DOHH2 (cell line): ENCODE measurements around the gene TNRC18.
"Not testable (repeated sequence)": the region's sequence is repeated elsewhere in the genome, so short reads cannot be mapped to it uniquely, and the experiment has no call there.

Source experiments
- H3F3A ChIP-seq: fragments of 200-600 bp; sonication (generic), shearing (Covaris generic); 2 replicates; pipeline ENCODE4 v1.6.0; 2016; ENCODE audit warnings: antibody characterized with exemption, mild to moderate bottlenecking; ENCODE audit not compliant: control insufficient read depth, insufficient read depth
- H3K27ac ChIP-seq: fragments of 200-600 bp; sonication (generic); 2 replicates; pipeline ENCODE4 v1.5.1; 2014; ENCODE audit warnings: low read depth, mild to moderate bottlenecking, low read length, moderate library complexity
- H3K27me3 ChIP-seq: fragments of 200-600 bp; sonication (generic); 2 replicates; pipeline ENCODE4 v1.6.1; 2014; ENCODE audit warnings: mild to moderate bottlenecking, low read length, mixed read lengths; ENCODE audit not compliant: control insufficient read depth
- H3K36me3 ChIP-seq: fragments of 200-600 bp; sonication (generic); 2 replicates; pipeline ENCODE4 v1.6.1; 2014; ENCODE audit warnings: mild to moderate bottlenecking, low read length, moderate library complexity, mixed read lengths; ENCODE audit not compliant: control insufficient read depth
- H3K4me1 ChIP-seq: fragments of 200-600 bp; sonication (generic); 2 replicates; pipeline ENCODE4 v1.6.1; 2014; ENCODE audit warnings: mild to moderate bottlenecking, low read length, mixed read lengths; ENCODE audit not compliant: control insufficient read depth
- H3K4me2 ChIP-seq: fragments of 200-600 bp; sonication (generic); 2 replicates; pipeline ENCODE4 v1.6.0; 2014; ENCODE audit warnings: mild to moderate bottlenecking, low read length, moderate library complexity
- H3K4me3 ChIP-seq: fragments of 200-600 bp; sonication (generic); 2 replicates; pipeline ENCODE4 v1.5.1; 2014; ENCODE audit warnings: mild to moderate bottlenecking, low read length, mixed read lengths
- H3K79me2 ChIP-seq: fragments of 200-600 bp; sonication (generic); 2 replicates; pipeline ENCODE4 v1.6.1; 2014; ENCODE audit warnings: mild to moderate bottlenecking, low read length, mixed read lengths; ENCODE audit not compliant: control insufficient read depth
- H3K9me2 ChIP-seq: fragments of 200-600 bp; sonication (generic); replicated peaks from 2 replicates; pipeline ENCODE4 v1.6.1; 2014; ENCODE audit warnings: mild to moderate bottlenecking, low read length, mixed read lengths; ENCODE audit not compliant: control insufficient read depth
- H3K9me3 ChIP-seq: fragments of 200-600 bp; sonication (generic); 2 replicates; pipeline ENCODE4 v1.6.1; 2014; ENCODE audit warnings: antibody characterized with exemption, low read length, mixed read lengths; ENCODE audit not compliant: control insufficient read depth, insufficient read depth
- H4K20me1 ChIP-seq: fragments of 200-600 bp; sonication (generic); 2 replicates; pipeline ENCODE4 v1.6.0; 2014; ENCODE audit warnings: low read depth, mild to moderate bottlenecking, antibody characterized with exemption, low read length, moderate library complexity; ENCODE audit not compliant: control insufficient read depth, insufficient read depth
- CTCF ChIP-seq: fragments of 200-600 bp; sonication (generic); IDR thresholded peaks from one replicate; pipeline ENCODE4 v1.5.1; 2014; ENCODE audit warnings: antibody characterized with exemption, mild to moderate bottlenecking, low read depth, low read length; ENCODE audit not compliant: poor library complexity, severe bottlenecking
- EZH2phosphoT487 ChIP-seq: fragments of 200-600 bp; sonication (generic); IDR thresholded peaks from 2 replicates; pipeline ENCODE4 v1.6.1; 2017; ENCODE audit warnings: borderline replicate concordance, mild to moderate bottlenecking, antibody characterized with exemption, low read length, moderate library complexity, mixed read lengths

TNRC18 gene

GRCh38 chr7:5274441-5274840 is 149.2 kb downstream of the TNRC18 start:
- Histone ChIP-seq H3K27ac (no peak overlapping the region), H3K9me2 (no peaks in the 10 kb centered on the region), H3K79me2 (no peaks in the 10 kb centered on the region), H3K9me3 (no peaks in the 10 kb centered on the region), H3K4me2 (no peak overlapping the region), H3K4me3 (no peak overlapping the region), H3F3A (no peaks in the 10 kb centered on the region), H3K36me3 (no peaks in the 10 kb centered on the region), H3K4me1 (no peaks in the 10 kb centered on the region), H3K27me3 (peaks cover 8% of the 10 kb centered on the region; the same call in 1 of the 2 replicates), H4K20me1 (no peaks in the 10 kb centered on the region)
- TF ChIP-seq EZH2phosphoT487 = no peak
- TF ChIP-seq CTCF = no peak

DNA sequence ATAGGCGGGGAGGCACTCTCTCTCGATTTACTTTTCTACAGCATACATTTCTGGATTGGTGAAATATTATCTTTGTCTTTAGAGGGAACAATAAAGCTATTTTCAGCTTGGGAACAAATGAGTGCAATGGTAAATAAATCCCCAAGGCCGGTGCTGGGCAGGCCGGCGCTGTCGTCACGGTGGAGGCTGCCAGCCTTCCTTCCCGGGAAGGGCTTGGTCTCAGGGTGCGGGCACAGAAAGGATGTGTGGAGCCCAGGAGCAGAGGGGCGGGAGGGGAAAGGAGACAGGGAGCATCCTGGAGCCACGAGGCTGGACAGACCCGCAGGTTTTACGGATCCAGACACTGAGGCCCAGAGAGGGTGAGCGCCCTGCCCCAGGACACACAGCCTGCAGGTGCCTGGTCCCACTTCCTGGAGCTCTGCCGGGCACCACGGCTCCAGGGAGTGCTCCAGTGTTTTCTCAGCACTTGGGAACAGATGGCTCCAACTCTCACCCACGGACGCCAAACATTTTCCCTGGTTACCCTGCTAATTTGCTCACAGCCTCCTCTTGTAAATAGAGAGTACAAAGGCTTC is 149.7 kb downstream of the TNRC18 start:
- H3K4me1 ChIP-seq, H3K4me2 ChIP-seq, H3K27ac ChIP-seq, H3K4me3 ChIP-seq, H3K79me2 ChIP-seq, H3K36me3 ChIP-seq, H3K27me3 ChIP-seq, H3K9me2 ChIP-seq, H3K9me3 ChIP-seq, H4K20me1 ChIP-seq, H3F3A ChIP-seq: not testable (repeated sequence)

- Histone ChIP-seq H3K4me3 (no peak overlapping the region), H3K36me3 (no peaks in the 10 kb centered on the region), H3K4me2 (no peak overlapping the region), H3K9me2 (no peaks in the 10 kb centered on the region), H3K9me3 (no peaks in the 10 kb centered on the region), H3K4me1 (no peaks in the 10 kb centered on the region), H3F3A (no peaks in the 10 kb centered on the region), H3K79me2 (no peaks in the 10 kb centered on the region), H3K27me3 (peaks cover 8% of the 10 kb centered on the region; the same call in 1 of the 2 replicates), H4K20me1 (no peaks in the 10 kb centered on the region), H3K27ac (no peak overlapping the region)
- TF ChIP-seq EZH2phosphoT487 (no peak), CTCF (no peak)
Observed at GRCh38 chr7:5270788-5271187, 152.8 kb downstream of the TNRC18 start.

- not testable (repeated sequence) for H3K36me3 ChIP-seq, H4K20me1 ChIP-seq, H3F3A ChIP-seq, H3K9me3 ChIP-seq, H3K27ac ChIP-seq, H3K79me2 ChIP-seq, H3K27me3 ChIP-seq, H3K4me1 ChIP-seq, H3K4me2 ChIP-seq, H3K4me3 ChIP-seq, H3K9me2 ChIP-seq
Observed at GRCh38 chr7:5269992-5270657, 153.5 kb downstream of the TNRC18 start.

DNA sequence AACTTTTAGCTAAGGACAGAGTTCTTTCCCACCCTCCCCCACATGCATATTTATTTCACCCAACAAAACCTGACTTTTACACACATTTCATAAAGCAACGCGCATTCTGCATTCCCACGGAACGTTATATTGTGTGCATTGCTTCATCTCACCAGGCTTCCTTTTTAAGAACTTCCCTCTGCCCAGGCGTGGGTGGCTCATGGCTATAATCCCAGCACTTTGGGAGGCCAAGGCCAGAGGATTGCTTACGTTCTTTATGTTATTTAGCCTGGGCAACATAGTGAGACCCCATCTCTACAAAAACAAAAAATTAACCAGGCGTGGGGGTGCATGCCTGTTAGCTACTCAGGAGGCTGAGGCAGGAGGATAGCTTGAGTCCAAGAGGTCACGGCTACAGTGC is 155.8 kb downstream of the TNRC18 start:
- H3K4me1 ChIP-seq, H3K4me3 ChIP-seq, H3K79me2 ChIP-seq, H3K36me3 ChIP-seq, H4K20me1 ChIP-seq, H3K9me3 ChIP-seq, H3K4me2 ChIP-seq, H3K27me3 ChIP-seq, H3K9me2 ChIP-seq, H3K27ac ChIP-seq, H3F3A ChIP-seq: not testable (repeated sequence)
